ENCODE results near the gene ZNF598. TPM values are rescaled to one million over a fixed set of nuclear protein-coding genes. Genes with fewer than 3 reads are reported as not detected.

Gene ZNF598
- total and polyA plus RNA-seq, 2 of the 13 experiments (the other 11 are each of a cell fraction or from before 2014, with no cell fraction given) = 13.5 to 14.2 TPM

GRCh38 chr16:2042986-2043666 lies 33.5 kb upstream of the ZNF598 start (continued):
- TF ChIP-seq ZNF318 (CRISPR knock-in tag; IDR thresholded peaks at IDR 0.05) (no peak), ETV6 (CRISPR knock-in tag; conservative IDR thresholded peaks at IDR 0.05) (no peak), ZNF326 (CRISPR knock-in tag; IDR thresholded peaks at IDR 0.05; ENCODE audit: borderline replicate concordance) (no peak), MED1 (CRISPR knock-in tag; IDR thresholded peaks at IDR 0.05) (no peak), KAT2B (IDR thresholded peaks at IDR 0.05; ENCODE audit: borderline replicate concordance, low read depth, low read length) (no peak), NCOA5 (CRISPR knock-in tag; IDR thresholded peaks at IDR 0.05) (no peak), ZNF747 (CRISPR knock-in tag; IDR thresholded peaks at IDR 0.05; ENCODE audit: borderline replicate concordance) (no peak), HDAC6 (IDR thresholded peaks at IDR 0.05; ENCODE audit: low read depth, low read length) (no peak), MBNL3 (CRISPR knock-in tag; conservative IDR thresholded peaks at IDR 0.05) (no peak)

All from HepG2 (cell line).